NCI-H2196 treated with DMSO at 0.1 percent for 48 hours (cell line): ENCODE measurements around the gene CCDC186.

Experiments used
- DNase-seq: peaks from one replicate; lab custom pipeline; 2025; ENCODE audit not compliant: unreplicated experiment; lab: John Stamatoyannopoulos, UW

The CCDC186 gene

DNA sequence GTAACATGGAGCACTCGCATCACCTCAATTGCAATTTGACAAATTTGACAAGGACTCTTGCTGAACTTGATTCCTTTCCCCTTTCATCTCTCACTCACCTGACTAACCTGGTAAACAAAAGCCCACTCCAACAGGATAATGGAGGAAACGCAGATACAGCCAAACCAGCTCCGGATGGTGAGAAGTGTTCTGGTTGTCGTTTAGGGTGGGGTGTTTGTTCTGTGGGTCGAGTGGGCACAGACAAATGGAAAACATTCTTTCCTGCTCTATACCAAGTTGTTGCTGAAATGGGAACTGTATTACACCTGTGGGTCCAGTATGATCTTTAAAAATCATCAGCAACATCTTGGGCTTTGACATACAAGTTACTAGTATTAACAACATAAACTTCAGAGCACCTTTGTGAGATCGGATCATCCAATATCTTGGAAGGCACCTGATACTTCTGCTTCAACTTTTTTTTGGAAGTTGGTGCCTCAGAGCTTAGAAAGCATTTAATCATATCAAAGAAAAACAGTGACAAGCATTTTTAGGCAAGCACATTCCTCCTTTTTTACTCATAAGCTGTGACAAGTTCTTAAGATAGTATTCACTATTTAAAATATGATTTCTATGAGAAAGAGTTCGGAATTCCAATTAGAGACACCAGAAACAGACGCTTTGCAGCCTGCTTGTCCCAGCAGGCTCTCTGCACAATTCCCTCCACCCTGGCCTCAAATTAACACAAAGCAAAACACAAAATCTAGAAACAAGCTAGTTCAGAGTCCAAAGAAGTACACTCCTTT lies 58.1 kb downstream of the CCDC186 start:
- no peak for DNase-seq

- no peak for DNase-seq
Observed at GRCh38 chr10:114110174-114110972, 63.6 kb downstream of the CCDC186 start.

- no peak for DNase-seq
Observed at GRCh38 chr10:114103284-114103683, 70.7 kb downstream of the CCDC186 start.

GRCh38 chr10:114102256-114102655 lies 71.7 kb downstream of the CCDC186 start:
- no peak for DNase-seq

- no peak for DNase-seq
Observed at GRCh38 chr10:114100848-114101741, 72.9 kb downstream of the CCDC186 start.

GRCh38 chr10:114096864-114097263 lies 77.1 kb downstream of the CCDC186 start:
- DNase-seq = no peak

DNA sequence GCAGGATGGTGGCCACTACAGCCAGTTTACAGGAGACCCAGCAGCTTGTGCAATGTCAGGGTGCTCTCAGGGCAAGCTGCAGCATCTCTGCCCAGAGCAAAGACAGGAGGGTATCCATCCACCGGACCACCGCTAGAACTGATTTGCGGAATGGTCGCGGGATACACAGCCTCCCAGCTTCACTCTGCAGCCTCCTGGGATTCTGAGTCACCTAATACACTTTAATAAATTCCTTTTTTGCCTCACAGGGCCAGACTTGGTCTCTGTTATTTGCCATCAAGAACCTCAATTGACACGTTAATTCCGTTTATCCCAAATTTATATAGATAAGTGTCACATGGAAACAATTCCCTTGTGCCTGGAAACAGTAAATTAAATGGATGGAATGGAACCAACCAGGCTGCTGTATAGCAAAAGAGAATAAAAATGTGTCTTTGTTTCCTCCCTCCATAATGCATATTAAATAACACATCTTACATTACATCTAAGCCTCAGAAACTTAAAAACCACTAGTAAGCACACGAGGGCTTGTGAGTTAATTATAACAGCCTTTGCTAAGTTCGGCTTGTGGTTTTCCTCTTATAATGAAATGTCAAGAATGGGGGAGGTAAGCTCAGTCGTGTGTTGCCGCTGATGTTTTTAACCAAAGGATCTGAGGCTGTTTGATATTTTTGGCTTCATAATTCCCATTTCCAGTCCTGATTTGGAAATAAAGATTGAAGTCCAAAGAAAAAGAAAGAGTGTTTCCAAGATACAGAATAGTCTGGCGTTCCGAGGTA lies 78.3 kb downstream of the CCDC186 start:
- no peak for DNase-seq

DNA sequence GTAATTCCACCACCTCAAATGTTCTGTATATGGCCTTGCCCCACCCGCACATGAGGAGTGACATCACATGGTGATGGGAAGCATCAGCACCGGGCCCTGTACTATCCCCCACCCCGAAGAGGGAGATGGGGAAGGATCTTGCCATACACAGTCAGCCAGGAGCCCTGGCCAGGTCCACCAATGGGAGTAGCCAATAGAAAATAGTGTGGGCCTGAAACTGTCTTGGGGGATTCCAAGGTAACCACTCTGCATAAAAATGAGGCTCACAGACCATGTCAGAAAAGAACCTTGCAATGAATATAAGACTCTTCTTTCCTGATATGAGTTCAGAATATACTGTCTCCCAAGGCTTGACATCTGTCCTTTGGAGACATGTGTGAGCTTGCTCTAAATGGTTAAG lies 79.2 kb downstream of the CCDC186 start:
- DNase-seq = no peak

GRCh38 chr10:114087655-114088054 lies 86.3 kb downstream of the CCDC186 start:
- no peak for DNase-seq

GRCh38 chr10:114087255-114087654 lies 86.7 kb downstream of the CCDC186 start:
- no peak for DNase-seq

DNA sequence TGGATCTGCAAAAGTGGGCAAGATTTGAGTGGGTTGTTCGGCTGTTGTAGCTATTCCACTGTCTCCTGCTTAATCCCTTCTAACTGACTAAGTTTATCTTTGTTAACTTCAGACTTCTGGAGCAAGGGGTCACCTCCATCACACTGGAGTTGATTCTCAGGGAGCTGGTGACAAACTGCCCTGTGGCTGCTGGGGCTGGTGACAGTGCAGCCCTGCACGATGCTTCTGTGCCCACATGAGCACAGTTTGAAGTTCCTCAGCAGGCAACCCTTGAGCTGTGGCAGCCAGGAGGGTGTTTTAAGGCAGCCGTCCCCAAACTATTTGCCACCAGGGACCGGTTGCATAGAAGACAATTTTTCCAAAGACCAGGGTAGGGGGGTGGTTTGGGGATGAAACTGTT lies 89.8 kb downstream of the CCDC186 start:
- no peak for DNase-seq

GRCh38 chr10:114083040-114083439 lies 91.0 kb downstream of the CCDC186 start:
- DNase-seq = no peak

GRCh38 chr10:114081911-114082583 lies 92.0 kb downstream of the CCDC186 start:
- no peak for DNase-seq

DNA sequence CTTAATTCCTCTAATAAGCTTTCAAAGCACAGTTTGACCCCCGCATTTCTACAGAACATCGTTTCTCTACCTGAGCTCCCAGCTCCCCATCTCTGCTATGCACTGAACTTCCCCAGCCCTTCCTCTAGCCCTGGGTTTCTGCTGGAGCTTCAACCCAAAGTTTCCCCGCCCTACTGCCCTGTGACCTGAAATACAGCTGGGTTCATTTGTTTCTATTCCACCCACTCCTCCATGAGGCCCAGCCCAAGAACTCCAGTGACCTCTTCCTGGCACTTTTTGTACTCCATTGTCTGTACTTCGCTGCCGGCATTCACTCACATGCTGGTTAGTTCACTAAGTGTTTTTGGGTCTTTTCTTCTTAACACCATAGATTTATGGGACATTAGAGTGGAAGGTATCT lies 94.6 kb downstream of the CCDC186 start:
- no peak for DNase-seq

- no peak for DNase-seq
Observed at GRCh38 chr10:114078346-114078745, 95.7 kb downstream of the CCDC186 start.

- DNase-seq = no peak
Observed at GRCh38 chr10:114077815-114078219, 96.2 kb downstream of the CCDC186 start.

- no peak for DNase-seq
Observed at GRCh38 chr10:114077347-114077746, 96.7 kb downstream of the CCDC186 start.

DNA sequence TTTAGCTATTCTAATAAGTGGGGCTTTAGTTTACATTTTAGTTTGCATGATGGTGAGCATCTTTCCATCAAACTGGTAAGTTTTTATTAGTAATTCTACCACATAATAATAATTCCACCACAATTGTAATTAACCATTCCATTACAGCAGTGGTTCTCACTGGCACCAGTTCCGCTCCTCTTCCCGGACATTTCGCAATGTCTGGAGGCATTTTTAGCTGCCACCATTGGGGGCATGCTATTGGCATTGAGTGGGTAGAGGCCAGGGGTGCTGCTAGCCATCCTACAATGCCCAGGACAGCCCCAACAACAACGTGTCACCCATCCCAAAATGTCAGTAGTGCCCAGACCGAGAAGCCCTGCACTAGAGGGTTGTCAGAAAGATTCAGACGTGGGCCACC lies 98.9 kb downstream of the CCDC186 start:
- no peak for DNase-seq

- no peak for DNase-seq
Observed at GRCh38 chr10:114073395-114074186, 100.4 kb downstream of the CCDC186 start.
